ENCODE data around the gene ARSJ.

DNA sequence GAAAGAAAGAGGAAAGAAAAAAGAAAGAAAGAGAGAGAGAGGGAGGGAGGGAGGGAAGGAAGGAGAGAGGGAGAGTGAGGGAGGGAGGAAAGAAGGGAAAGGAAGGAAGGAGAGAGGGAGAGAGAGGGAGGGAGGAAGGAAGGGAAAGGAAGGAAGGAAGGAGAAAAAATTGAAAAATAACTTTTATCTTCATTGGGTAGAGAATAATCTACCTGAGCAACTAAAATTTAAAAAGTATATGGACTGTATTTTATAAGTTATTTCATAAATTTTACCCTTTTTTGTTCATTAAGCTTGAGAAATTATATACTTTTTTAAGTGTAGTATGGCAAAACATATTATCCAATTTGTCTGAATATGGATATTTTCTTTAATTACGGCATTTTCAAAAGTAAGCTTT is 32.0 kb downstream of the ARSJ start:
- TF ChIP-seq, protein P1, sequence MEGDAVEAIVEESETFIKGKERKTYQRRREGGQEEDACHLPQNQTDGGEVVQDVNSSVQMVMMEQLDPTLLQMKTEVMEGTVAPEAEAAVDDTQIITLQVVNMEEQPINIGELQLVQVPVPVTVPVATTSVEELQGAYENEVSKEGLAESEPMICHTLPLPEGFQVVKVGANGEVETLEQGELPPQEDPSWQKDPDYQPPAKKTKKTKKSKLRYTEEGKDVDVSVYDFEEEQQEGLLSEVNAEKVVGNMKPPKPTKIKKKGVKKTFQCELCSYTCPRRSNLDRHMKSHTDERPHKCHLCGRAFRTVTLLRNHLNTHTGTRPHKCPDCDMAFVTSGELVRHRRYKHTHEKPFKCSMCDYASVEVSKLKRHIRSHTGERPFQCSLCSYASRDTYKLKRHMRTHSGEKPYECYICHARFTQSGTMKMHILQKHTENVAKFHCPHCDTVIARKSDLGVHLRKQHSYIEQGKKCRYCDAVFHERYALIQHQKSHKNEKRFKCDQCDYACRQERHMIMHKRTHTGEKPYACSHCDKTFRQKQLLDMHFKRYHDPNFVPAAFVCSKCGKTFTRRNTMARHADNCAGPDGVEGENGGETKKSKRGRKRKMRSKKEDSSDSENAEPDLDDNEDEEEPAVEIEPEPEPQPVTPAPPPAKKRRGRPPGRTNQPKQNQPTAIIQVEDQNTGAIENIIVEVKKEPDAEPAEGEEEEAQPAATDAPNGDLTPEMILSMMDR (IDR thresholded peaks at IDR 0.05), result no peak
- no peak for TF ChIP-seq POLR2A (IDR thresholded peaks at IDR 0.05)

All from Peyer's patch (tissue), 4 donors.